HPDE6-E6E7 (cell line): ENCODE data around the gene GPAM.
A peak's percentile ranks its signal among the peaks of the same experiment; 100 is the strongest.

Source experiments
- DNase-seq: peaks from one replicate; pipeline ENCODE4 v3.0.0; 2011; ENCODE audit warnings: missing footprints; ENCODE audit errors: extremely low spot score

Gene GPAM

GRCh38 chr10:112182784-112183328 is 709 bp downstream of the GPAM start:
- DNase-seq, result no peak

DNA sequence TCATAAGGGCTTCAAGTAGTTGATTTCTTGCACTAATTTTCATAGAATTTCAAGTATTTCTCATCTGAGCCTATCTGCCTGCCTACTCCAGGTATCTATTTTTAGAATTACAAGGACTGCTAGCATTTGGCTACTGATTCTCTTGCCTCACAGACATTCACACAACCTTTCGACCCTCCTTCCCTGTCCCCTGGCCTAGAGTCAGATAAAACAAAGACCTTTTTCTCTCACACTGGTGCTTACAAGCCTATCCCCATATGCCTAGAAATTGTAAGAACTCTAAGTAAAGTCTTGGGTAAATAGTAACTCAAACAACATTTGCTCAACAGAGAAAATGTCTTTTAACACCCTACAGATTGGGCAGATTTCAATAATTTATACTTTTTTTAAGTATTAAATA is 6.3 kb downstream of the GPAM start:
- no peak for DNase-seq

GRCh38 chr10:112176543-112176942 is 7.0 kb downstream of the GPAM start:
- DNase-seq, result no peak

DNA sequence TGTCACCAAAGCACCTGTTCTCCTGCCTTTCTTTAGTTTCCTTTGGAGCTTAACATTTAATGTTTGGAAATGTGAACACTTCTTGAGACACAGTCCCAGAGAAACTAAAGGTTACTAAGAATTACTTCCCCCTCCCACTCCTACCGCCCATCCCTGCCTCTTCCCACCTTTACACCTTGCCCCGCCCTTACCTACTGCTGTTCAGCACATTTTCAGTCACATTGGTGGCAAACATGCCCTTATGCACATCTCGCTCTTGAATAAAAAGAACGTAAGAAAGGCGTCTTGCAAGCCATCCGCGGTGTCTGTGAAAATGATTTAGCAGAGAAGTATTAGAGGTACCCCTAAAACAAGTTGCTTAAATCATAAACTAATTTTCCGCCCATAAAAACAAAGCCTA is 8.2 kb downstream of the GPAM start:
- no peak for DNase-seq

- no peak for DNase-seq
Measured at GRCh38 chr10:112173206-112173605, 10.4 kb downstream of the GPAM start.

DNA sequence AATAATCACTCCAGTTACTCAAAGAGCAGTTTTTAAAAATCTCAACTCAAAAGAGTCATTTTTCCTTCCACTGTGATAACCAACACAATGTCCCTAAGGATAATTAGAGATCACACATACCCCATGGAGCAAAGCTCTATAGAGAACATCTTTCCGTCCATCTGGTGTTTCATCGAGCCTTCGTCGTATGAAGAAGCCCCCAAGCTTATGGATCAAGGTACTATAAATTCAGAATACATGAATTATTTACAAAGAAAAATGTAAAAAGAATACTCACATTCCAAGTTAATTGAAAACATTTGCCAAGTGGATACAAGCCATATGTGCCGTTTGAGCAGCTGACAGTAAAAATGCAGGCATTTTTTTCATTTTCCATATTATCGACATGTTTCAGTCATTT is 14.8 kb downstream of the GPAM start:
- DNase-seq, result no peak

- no peak for DNase-seq
Measured at GRCh38 chr10:112166800-112167199, 16.8 kb downstream of the GPAM start.

GRCh38 chr10:112161757-112162518 is 21.6 kb downstream of the GPAM start:
- no peak for DNase-seq

- no peak for DNase-seq
Measured at GRCh38 chr10:112160834-112161233, 22.7 kb downstream of the GPAM start.

- no peak for DNase-seq
Measured at GRCh38 chr10:112159469-112159868, 24.1 kb downstream of the GPAM start.

- no peak for DNase-seq
Measured at GRCh38 chr10:112151524-112152039, 32.0 kb downstream of the GPAM start.

DNA sequence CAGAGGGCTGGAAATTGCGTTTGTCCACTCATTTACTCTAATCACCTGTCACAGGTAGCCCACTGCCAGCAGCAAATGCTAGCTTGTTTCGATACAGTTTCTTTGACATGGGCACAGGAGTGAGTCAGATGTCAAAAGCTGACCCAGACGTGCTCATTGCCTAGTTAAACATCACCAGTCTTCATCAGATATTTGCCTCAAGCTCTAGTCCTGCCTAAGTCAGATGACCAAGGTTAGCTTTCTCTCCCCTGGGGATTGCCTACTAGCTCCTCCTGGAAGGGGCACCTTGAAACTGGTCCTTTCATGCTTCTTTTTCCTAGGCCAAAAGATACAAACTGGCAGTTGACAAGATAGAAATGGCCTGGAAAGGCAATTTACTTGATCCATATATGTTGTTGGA is 35.2 kb downstream of the GPAM start:
- no peak for DNase-seq

GRCh38 chr10:112146799-112147198 is 36.8 kb downstream of the GPAM start:
- no peak for DNase-seq

- DNase-seq, result no peak
Measured at GRCh38 chr10:112145263-112145662, 38.3 kb downstream of the GPAM start.

DNA sequence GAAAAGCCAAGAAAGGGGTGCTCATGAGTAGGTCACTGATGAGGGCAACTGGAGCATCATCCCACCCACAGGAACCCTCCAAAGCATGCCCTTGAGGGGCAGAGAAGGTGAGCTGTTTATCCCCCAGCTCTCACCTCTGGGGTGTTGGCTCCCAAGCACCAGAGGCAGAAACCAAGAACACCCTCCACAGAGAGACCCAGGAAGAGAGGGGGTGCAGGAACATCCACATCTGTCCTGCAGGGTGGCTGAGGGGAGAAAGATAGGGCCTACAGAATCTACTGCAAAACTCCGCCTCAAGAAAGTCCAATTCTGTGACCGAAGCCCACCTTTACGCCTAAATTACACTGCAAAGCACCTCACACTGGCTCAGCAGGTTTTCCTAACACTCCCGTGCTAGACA is 40.1 kb downstream of the GPAM start:
- no peak for DNase-seq

DNA sequence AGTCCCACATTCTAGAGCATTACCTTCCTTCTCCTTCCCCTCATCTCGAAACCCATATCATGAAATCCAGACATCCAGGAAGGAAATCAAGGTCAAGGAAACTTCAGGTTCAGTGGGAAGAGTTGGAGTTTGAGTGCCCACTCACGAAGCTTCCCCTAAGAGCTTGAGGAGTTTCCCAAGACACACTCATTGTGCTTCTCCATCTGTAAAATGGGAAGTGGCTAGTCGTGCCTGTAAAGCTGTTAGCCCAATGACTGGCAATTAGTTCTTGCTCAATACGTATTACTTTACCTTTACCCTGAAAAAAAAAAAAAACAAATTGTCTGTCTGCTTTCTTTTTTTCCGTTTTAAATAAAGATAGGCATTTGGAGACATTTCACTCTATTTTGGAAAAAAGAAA is 42.3 kb downstream of the GPAM start:
- DNase-seq, result no peak

- peak; percentile 76 for DNase-seq
Measured at GRCh38 chr10:112140110-112140970, 43.2 kb downstream of the GPAM start.

DNA sequence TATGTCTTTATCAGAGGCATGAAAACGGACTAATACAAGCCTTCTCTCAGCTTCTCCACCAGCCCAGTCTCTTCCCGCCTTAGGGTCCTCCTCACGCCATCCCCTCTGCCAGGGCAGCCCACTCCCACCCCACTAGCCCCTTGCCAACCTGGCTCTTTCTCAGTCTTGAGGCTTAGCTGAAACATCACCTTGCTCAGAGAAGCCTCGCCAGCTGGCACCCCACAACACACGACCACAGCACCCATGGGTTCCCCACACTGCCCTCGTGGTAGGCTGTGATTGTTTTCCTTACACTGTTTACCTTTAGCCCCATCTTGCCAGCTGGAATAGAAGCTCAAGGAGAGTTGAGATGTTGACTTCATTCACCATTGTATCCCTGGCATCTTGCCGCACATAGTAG is 44.4 kb downstream of the GPAM start:
- DNase-seq, result no peak

DNA sequence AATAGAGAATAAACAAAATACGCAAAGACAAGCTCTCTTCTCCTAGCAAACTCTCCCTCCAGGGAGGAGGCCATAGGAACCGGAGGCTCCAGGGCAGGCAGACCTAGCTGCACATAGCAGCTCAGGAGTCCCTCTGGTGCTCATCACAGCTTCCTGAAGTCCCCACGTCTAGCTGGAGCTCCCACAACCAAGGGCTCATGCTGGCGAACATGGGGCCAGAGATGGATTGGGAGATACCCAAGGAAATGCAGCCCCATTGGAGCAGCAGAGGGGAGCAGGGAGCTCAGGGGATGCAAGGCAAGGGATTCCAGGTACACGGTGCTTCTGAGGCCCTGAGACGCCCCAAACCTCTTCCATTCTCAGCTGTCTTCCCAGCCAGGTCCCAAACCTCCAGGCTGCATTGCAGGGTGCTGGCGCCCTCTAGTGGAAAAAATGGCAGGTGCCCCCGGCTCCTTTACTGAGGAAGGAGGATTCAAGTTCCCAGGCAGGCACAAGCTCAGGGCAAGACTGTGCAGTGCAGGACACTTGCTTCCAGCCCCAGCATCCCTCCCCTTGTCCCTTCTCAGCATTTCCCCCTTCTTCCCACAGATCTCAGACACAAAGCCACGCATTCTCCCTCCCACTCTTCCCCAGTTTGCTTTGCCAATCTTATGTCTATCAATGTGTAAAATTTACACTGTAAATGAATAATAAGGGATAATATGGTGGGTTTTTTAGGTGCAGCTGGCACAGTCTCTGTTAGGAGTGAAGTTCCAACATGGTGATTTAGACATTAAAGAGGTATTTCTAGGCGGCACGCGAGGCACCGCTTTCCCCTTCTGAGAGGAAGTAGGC is 46.2 kb downstream of the GPAM start:
- peak; percentile 72 for DNase-seq

DNA sequence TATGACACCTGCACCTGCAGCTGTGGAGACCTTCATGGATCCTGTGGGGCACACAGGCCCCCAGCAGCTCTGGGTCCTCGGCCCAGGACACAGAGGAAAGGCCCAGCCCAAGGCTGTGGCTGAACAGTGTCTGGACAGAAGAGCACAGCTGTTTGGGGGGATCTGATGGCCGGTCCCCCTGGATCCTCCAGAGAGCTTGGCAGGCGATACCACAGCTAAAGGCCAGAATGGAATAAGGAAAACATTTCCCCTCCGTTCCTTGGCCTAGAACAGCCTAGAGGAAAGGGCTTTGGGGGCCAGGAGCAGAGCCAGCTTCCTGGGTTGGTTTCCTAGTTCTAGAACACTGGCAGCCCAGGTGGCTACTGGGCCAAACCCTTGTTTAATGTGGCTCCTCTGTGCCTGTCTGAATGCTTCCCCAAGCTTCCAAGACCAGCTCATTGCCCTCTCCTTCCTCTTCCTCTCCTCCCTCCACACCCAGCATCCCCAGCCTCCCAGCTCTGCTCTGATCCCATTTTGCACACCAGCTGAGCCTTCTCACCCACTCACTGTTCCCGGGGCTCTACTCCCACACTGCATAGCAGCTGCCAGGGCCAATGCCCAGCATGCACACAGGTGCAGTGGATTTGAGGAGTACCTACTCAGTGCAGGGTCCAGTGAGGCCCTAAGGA is 46.9 kb downstream of the GPAM start:
- no peak for DNase-seq

DNA sequence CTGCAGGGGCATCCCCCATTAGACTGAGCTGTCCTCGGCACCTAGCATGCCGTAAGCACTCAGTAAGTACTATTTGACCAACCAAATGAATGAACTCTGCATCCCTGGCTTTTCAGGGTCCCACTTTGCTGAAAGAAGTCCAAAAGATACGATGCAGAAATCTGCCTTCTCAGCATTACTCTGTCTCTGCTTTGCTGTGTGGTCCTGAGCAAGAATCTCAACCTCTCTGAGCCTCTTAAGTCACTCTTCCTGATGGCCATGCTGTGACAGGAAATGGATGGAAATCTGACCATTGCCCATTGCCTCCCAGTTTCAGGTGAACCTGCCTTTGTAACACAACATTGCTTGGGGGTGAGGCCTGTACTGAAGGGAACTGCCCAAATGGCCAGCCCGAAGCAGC is 48.0 kb downstream of the GPAM start:
- DNase-seq, result no peak
